IPS-15b (cell line): Measurements from ENCODE around the gene ZIC4.

Experiments
- H3K27me3 ChIP-seq: one replicate; pipeline ENCODE4 v1.6.1; 2013; ENCODE audit warnings: low read length; ENCODE audit not compliant: control insufficient read depth, insufficient read depth
- H3K36me3 ChIP-seq: one replicate; pipeline ENCODE4 v1.6.1; 2013; ENCODE audit warnings: low read length; ENCODE audit not compliant: control insufficient read depth, insufficient read depth
- H3K4me1 ChIP-seq: one replicate; pipeline ENCODE4 v1.6.1; 2013; ENCODE audit warnings: mild to moderate bottlenecking, low read length; ENCODE audit not compliant: control insufficient read depth, insufficient read depth
- H3K4me3 ChIP-seq: one replicate; pipeline ENCODE4 v1.5.1; 2013; ENCODE audit warnings: low read depth, low read length
- H3K9ac ChIP-seq: one replicate; pipeline ENCODE4 v1.6.1; 2013; ENCODE audit warnings: low read depth, mild to moderate bottlenecking, low read length
- H3K9me3 ChIP-seq: one replicate; pipeline ENCODE4 v1.6.1; 2013; ENCODE audit warnings: mild to moderate bottlenecking, low read length; ENCODE audit not compliant: control insufficient read depth, insufficient read depth

The ZIC4 gene

DNA sequence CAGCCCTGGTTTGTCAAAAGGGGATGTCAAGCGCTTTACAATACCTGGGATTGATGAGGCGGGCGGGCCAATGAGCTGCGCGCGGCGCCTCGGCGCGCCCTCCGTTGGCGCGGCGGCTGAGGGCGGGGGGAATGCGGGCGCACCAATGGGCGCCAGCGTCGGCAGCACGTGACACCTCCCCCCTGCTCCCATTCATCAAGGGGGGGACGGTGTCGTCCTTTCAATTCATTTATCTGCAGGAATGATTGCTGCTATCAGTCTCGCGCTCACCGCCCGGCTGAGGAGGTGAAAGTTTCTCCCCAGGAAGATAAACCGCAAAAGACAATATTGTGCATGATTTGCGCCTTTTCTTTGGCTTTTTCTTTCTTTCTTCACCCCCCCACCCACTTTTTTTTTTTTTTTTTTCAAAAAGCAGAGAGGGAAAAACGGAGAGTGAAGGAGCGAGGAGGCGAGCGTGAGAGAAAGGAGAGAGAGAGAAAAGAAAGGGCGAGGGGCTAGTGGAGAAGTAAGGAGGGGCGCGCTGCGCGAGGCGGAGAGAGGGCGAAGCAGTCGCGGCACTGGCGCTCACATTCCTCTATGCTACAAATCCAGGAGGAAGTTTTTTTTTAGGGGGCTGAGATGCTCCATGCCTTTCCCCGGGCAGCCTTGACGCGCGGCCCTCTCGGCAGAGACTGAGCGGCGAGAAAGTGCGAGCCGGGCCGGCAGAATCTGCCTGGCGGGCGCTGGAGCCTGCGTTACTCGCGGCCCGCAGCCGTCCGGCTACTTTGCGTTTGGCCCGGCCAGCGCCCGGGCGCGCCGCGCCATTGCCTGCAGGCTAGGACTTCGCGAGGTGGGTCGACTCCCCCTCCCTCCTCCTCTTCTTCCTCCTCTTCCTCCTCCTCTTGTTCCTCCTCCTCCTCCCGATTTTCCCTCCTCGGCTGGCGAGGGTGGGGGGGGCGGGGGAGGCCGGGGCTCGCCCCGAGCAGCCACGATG is 3.1 kb upstream of the ZIC4 start, which contains the start of gene ZIC1:
TSS of gene ZIC1 (plus strand) at position 223 of the 973 bp plus-strand sequence. CDS start at position 971, 748 bp downstream.
- Histone ChIP-seq H3K9ac (no peak within 1 kb of the TSS), H3K4me1 (peaks cover 18% of the 10 kb centered on the region), H3K36me3 (no peaks in the 10 kb centered on the region), H3K4me3 (peak within 1 kb of the TSS; percentile 54), H3K27me3 (peaks cover 94% of the 10 kb centered on the region), H3K9me3 (no peaks in the 10 kb centered on the region)

DNA sequence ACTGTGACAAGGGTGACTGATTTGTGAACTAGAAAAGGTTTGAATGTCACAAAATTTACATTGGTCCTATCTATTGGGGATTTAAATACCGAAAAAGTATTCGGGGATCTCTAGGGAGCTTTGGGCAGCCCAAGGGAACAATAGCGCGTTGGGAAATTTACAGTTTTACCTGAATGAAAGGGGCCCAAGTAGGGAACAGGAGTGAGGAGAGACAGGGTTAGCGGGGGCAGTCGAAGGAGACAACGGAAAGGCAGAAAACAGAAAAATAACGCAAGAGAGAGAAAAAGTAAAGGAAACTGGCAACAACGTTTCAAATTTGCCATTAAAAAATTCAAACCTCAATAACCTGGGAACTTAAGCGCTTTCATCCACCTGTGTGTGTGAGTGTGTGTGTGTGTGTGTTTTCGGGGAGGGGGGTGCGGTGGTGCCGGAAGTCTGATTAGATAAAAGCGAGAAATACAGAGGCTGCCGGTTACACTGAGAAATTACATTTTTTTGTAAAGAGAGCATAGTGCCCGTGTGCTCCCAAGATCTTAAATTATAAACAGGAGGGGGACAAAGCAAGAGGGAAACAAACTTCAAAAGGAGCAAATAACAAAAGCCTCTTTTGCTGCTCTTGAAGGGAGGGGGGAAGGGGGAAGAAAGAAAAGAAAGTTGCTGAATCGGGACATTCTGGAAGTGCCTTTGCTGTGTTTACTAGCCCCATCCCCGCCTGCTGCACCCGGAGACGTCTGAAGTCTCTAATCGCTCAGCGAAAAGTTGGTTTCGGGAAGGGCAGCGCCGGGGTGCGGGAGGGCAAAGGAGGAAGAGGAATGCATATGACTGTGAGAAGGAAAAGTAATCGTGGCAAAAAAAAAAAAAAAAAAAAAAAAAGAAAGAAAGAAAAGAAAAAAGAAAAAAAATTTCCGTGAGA is 2.1 kb upstream of the ZIC4 start:
- Histone ChIP-seq H3K27me3 (peaks cover 95% of the 10 kb centered on the region), H3K4me3 (peak overlapping the region; percentile 14), H3K36me3 (no peaks in the 10 kb centered on the region), H3K9ac (no peak overlapping the region), H3K9me3 (no peaks in the 10 kb centered on the region), H3K4me1 (peaks cover 26% of the 10 kb centered on the region)

DNA sequence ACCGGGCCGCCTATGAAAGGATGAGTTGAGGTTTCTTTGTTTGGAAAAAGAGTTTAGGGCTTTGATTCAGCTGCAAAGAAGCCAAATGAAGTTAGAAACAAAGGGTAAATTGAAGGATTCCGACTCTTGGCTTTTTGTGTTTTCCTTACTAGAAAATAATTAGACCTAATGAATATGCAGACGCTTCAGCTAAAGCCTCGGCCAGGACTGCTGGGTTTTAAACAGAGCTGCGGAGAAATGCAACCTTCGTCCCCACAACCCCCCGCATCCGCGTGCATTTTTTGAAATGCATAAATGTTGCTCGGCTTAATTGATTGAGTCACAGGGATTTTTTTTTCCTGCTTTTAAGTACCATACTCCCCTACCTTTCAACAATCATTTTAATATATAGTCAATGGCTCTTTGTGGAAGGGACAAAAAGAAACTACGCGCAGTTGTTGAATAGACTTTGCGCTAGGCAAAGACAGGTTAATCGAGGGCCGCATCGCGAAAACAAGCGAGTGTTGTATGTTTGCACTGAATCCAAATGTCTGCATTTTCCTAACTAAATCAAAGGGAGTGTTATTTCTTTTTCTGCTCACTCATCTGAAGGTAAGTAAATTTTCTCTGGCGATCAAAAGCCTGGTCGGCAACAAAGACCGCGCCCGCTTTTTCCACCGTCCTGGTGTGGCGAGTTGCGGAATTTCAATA is 1.3 kb upstream of the ZIC4 start:
- Histone ChIP-seq H3K4me3 (peak overlapping the region; percentile 14), H3K9me3 (no peaks in the 10 kb centered on the region), H3K27me3 (peaks cover 95% of the 10 kb centered on the region), H3K36me3 (no peaks in the 10 kb centered on the region), H3K4me1 (peaks cover 26% of the 10 kb centered on the region), H3K9ac (no peak overlapping the region)

DNA sequence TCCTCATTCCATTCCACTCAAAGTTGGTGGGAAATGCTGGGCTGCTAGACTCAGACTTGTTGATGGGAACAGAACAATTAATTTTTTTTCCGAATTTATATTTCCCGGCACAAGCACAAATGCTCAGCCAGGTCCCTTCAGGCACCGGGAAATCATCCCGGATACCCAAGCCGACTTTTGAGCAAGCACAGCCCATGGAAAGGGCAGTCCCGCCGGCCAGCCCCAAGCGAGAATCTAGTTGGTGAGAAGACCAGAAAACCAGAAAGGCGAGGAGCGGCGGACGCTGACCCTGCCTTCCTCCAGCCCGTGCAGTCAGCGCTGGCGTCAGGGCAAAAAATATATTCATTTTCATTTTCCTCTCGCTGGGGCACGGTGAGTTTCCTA is 763 bp upstream of the ZIC4 start:
- Histone ChIP-seq H3K4me3 (peak overlapping the region; percentile 14), H3K9me3 (no peaks in the 10 kb centered on the region), H3K4me1 (peaks cover 29% of the 10 kb centered on the region), H3K36me3 (no peaks in the 10 kb centered on the region), H3K9ac (no peak overlapping the region), H3K27me3 (peaks cover 95% of the 10 kb centered on the region)

DNA sequence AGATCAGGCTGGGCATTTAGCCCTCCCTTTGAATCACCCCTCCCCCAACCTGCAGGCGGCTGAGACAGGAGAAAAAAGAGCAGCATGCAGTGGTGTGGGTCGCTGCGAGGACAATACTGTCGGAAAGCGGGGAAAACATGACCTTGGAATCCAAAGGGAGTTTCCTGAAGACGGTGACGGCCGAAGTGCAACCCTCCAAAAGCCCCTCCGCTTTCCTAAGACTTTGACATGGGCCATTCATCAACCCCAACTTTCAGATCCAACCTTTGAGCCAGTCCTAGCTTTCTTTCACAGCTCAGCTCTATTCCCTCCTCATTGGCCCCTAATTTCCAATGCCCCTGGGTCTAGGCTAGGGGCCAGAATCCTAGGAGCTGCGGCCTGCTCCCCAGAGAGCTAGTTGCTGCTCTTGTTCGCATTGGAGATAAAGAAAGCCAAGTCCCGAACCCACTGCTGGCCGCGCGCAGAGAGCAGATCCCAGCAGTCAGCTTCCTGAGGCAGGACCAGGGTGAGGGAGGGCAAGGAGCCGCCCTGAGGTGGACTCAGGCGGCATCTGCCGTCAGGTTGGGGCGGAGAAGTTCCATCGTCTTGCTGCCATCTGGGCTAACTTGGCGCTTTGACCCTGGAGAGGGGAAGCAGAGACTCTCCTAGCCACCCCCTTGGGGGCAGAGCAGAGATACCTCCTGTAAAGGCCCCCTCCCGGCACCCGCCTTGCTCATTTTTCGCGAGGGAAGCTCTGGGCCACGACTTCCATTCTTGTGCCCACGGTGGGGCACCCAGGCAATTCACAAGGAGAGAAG is 914 bp downstream of the ZIC4 start:
- Histone ChIP-seq H3K9ac (no peak overlapping the region), H3K4me3 (peak overlapping the region; percentile 37), H3K9me3 (no peaks in the 10 kb centered on the region), H3K27me3 (peaks cover 95% of the 10 kb centered on the region), H3K36me3 (no peaks in the 10 kb centered on the region), H3K4me1 (peaks cover 33% of the 10 kb centered on the region)

DNA sequence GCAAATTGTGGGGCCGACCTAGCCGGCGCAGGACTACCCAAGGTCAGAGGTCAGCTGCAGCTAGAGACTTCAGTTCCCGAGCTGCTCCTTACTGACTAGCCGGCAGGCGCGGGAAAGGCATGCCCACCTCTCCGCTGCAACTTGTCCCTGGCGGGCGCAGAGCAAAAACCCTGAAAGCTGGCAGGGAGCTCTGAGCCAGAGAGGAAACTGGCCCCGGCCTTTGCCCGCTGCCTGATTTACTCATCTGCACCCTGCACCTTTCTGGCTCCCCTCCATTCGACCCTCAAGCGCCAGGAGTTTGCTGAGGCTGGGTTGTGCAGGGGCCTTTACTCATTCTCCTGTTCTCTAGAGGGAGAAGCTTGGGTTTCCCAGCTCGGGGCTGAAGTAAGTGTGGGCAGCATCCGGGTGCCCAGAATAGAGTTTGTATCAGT is 1.5 kb downstream of the ZIC4 start:
- Histone ChIP-seq H3K27me3 (peaks cover 95% of the 10 kb centered on the region), H3K9me3 (no peaks in the 10 kb centered on the region), H3K36me3 (no peaks in the 10 kb centered on the region), H3K4me1 (peaks cover 33% of the 10 kb centered on the region), H3K4me3 (peak overlapping the region; percentile 37), H3K9ac (no peak overlapping the region)

DNA sequence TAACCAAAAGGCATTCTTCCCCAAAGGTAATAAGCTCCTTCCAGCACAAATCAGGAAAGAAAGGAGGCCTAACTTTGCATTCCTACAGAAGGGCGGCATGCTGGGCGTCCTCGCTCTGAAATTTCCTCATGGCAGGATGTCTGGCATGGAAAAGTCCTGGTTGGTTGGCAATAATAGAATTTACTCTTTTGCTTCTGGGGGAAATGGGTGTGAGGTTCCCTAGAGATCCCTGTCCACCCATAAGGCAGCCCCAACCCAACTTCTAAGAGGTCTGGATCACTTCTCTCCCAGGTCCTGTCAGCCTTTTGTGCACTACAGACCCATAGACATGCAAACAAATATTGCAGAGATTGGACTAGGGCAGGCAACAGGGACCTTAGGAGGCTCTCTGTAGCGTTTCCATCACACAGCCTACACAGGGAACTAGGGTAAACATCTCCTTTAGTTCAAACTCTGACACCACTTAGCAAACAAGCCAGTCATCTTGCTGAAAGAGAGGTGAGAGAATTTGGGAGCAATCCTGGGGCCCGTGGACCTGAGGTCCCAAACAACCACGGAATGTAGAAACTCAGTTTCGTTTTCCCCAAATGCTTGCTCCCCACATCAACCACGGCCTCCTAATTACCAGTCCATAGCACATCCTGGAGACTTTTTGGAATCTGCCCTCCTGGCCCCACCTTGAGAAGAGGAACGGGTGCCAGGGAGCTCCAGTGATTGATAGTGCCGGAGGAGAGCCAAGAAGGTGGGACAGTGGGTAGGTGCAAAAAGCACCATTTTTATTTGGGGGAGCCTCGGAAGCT is 2.1 kb downstream of the ZIC4 start:
- no peak overlapping the region for H3K9ac ChIP-seq
- H3K4me1 ChIP-seq: peaks cover 34% of the 10 kb centered on the region
- H3K36me3 ChIP-seq: no peaks in the 10 kb centered on the region
- peak overlapping the region; percentile 37 for H3K4me3 ChIP-seq
- peaks cover 95% of the 10 kb centered on the region for H3K27me3 ChIP-seq
- no peaks in the 10 kb centered on the region for H3K9me3 ChIP-seq

DNA sequence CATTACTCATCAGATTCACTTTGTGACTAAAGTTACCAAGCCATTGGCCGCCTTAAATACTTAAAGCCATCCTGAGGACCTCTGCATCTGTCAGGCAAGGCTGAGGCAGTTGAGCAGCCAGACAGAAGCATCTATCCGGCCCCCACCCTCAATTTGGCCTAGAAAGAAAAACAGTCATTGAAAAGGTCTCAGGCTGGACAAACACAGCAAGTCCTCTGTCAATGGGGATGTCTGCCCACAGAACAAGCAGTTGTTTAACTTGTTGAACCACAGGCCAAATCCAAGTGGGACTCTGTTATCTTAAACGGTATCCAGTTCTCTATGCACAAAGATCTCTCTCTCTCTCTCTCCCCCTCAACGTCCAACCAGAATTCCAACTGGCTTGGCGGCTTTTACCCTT is 2.8 kb downstream of the ZIC4 start:
- H3K4me3 ChIP-seq: no peak overlapping the region
- H3K36me3 ChIP-seq: no peaks in the 10 kb centered on the region
- H3K9ac ChIP-seq: no peak overlapping the region
- peaks cover 40% of the 10 kb centered on the region for H3K4me1 ChIP-seq
- peaks cover 100% of the 10 kb centered on the region for H3K27me3 ChIP-seq
- H3K9me3 ChIP-seq: no peaks in the 10 kb centered on the region

DNA sequence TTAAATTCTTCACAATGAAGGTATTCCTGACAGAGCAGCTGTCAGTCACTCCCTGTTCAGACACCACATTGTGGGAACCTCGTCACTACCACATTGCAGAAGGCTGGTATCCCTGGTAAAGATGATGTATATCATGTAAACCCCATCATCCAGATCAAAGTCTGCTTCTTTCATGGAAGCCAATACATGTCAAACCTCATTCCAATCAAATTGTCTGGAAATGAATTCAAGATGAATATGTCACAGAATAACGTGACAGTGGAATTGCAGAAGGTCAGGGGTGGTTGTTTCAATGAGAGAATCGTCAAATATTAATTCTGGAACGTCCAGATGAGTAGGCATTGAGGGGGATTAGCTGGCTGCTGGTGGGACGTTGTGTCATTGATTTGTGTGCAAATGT is 4.2 kb downstream of the ZIC4 start:
- Histone ChIP-seq H3K27me3 (peaks cover 99% of the 10 kb centered on the region), H3K4me1 (peaks cover 31% of the 10 kb centered on the region), H3K9me3 (no peaks in the 10 kb centered on the region), H3K9ac (no peak overlapping the region), H3K36me3 (no peaks in the 10 kb centered on the region), H3K4me3 (no peak overlapping the region)

DNA sequence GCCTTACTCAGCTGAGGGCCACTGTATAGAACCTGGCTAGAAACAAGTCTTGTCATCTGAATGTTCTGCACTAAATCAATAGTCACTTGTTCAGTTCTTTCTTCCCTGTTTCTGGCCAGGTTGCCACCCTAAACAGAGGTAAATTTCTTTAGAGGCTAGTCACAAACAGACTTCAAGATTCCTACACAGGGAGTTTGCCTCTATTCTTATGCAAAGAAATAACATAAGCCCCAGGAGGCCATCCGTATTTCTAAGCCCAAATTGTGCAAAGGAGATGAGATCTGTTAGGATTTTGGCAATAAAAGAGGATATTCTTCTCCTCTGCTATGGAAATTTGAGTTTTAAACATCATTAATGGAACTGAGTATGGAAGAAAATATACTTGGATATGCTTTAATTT is 4.9 kb downstream of the ZIC4 start:
- H3K9ac ChIP-seq: no peak overlapping the region
- peaks cover 99% of the 10 kb centered on the region for H3K27me3 ChIP-seq
- no peak overlapping the region for H3K4me3 ChIP-seq
- H3K4me1 ChIP-seq: peaks cover 27% of the 10 kb centered on the region
- no peaks in the 10 kb centered on the region for H3K9me3 ChIP-seq
- no peaks in the 10 kb centered on the region for H3K36me3 ChIP-seq
